Endometrium (tissue), 2 donors: ENCODE measurements around the gene AQP5.

Experiments
- FAIRE-seq: peaks from 2 replicates; lab custom pipeline; 2012; peaks lifted over from hg19 to GRCh38; lab: Jason Lieb, UNC
- donor health status: control.
- donor health status: control.

Gene AQP5

DNA sequence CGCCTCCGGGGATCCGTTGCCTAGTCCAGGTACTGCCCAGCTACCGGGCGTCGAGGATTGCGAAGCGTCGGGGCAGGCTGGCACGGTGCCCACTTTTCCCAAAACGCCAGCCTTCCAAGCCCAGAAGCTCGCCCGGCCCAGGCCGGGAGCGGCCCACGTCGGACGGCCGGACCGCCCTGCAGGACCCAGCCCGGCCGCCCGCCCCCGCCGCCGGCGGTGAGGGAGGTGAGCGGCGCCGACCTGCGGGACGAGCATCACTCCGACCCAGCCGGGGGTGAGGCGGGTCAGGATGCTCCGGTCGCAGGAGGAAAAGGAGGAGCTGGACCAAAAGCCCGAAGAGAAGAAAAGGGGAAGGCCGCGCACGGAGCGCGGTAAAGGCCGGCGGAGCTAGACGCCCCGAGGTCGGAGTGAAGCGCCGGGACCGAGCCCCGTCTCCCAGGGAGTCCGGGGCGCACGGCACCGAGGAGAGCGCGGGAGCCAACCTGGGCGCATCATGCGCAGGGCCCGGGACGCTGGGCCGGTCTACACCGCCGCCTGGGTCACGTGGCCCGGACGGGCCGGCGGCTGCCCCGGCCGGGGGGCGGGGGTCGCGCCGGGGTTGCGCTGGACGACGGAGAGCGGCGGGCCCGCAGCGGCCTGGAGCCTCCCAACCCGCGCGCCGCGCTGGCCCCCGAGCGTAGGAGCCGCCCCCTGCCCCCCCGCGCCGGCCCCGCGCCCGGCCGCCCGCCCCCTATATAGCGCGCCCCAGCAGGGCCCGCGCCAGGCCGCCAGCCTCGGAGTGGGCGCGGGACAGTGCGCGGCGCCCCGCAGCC lies at the start of gene AQP5:
Gene AQP5, plus strand, starts transcription at position 762 of the 812 bp plus-strand sequence. CDS start 146 bp downstream, outside the sequence.
- FAIRE-seq = no peak

GRCh38 chr12:49912345-49913255 lies 49.1 kb upstream of the AQP5 start:
- FAIRE-seq = no peak

DNA sequence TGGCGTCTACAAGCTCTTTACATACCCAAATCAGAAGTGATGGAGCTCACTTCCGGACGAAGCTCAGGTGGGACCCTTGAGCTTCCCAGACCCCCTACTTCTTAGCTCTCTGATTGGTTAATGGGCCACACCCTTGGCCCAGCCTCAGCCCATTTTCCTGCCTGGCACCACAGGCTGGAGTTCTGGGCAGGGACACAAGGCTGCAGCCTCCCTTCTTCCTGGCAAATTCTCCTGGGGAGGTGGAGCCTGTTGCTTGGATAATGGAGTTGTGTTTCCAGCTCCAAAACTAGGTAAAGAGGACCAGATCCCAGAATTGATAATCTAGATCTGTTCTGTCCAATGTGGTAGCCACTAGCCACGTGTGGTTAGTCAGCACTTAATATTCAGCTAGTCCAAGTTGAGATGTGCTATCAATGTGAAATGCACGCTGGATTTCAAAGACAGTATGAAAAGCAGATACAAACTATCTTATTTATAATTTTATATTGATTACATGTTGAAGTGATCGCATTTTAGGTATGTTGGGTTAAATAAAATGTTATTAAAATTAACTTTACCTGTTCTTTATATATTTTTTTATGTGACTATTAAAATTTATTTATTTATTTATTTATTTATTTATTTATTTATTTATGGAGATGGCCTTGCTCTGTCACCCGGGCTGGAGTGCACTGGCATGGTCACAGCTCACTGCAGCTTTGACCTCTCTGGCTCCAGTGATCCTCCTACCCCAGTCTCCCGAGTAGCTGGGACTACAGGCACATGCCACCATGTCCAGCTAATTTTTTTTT lies 45.3 kb upstream of the AQP5 start:
- FAIRE-seq = no peak

- no peak for FAIRE-seq
Measured at GRCh38 chr12:49917166-49917787, 44.4 kb upstream of the AQP5 start.

DNA sequence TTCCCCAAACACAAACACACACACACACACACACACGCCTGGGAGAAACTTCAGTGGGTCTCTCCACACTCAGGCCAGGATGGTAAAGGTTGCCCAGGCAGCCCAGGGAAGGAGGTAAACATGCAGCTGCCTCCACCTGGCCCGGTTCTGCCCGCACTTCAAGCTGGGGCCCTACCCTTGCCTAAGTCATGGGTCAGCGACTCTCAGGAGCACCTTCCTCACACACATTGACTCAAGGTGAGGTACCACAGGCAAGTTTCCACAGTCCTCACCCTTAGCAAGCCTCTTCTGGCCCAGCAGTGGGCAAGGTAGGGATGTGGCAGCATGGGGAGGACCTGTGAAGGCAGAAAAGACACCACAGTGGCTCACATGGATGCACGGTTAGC lies 43.9 kb upstream of the AQP5 start:
- FAIRE-seq = no peak

GRCh38 chr12:49920241-49920914 lies 41.3 kb upstream of the AQP5 start:
- FAIRE-seq = no peak

DNA sequence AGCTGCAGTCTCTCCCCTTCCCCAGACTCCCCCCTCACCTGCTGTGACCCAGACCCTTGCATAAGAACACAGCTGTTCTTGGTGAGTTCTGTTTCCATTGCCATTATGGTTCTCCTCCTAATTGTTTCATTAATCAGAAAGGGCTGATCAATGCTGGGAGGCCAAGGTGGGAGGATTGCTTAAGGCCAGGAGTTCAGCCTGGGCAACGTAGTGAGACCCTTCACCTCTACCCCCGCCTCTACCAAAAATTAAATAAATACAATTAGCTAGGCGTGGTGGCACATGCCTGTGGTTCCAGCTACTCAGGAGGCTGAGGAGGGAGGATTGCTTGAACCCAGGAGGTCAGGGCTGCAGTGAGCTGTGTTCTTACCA lies 40.8 kb upstream of the AQP5 start:
- no peak for FAIRE-seq

GRCh38 chr12:49921299-49921698 lies 40.4 kb upstream of the AQP5 start:
- no peak for FAIRE-seq

DNA sequence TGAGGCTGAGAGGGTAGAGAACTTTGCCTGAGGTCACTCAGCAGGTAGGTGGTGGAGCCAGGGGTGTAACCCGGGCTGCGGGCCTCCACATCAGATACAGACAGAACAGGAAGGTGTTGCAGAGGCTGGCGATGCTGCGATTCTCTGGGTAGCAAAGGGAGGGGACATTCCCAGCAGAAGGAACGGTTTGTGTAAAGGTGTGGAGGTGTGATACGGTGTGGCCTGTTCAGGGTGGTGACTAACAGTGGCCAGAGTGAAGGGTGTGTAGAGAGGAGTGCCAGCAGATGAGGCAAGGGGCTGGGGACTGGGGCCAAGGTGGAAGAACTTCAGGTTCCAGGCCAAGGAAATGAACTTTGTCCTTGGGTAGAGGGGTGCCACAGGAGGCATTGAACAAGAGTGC lies 39.7 kb upstream of the AQP5 start:
- FAIRE-seq = no peak

- no peak for FAIRE-seq
Measured at GRCh38 chr12:49922349-49923034, 39.2 kb upstream of the AQP5 start.

GRCh38 chr12:49923035-49923644 lies 38.5 kb upstream of the AQP5 start:
- no peak for FAIRE-seq

DNA sequence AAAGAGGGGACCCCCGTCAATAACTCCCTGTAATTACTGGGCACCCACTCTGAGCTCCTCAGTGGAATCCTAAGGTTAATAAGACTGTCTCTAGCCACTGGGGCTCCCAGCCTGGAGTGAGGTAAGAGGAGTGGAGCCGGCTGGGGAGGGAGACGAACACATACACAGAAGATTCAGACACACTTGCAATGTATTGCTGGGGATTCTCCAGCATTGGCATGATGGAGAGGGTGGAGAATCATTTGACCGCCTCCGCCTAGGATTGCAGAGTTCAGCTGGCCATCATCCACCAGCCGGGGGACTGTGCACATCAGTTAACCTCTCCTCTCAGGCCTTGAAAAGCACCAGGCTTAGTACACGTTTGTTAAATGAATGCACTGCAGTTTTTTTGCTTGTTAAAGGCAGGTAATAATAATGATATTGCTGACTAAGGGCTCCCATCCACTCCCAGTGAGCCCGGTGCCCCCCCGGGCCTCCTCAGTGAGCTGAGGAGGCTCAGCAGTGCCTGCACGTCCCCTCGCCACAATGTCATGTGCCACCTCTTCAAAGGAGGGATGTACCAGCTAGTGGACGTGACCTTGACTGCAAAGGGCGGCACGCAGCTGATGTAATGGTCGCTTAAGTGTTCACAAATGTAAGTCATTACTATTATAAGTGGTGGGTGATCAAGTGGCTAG lies 37.7 kb upstream of the AQP5 start:
- FAIRE-seq = no peak

- no peak for FAIRE-seq
Measured at GRCh38 chr12:49924628-49925246, 36.9 kb upstream of the AQP5 start.

GRCh38 chr12:49925433-49926204 lies 36.1 kb upstream of the AQP5 start:
- no peak for FAIRE-seq

DNA sequence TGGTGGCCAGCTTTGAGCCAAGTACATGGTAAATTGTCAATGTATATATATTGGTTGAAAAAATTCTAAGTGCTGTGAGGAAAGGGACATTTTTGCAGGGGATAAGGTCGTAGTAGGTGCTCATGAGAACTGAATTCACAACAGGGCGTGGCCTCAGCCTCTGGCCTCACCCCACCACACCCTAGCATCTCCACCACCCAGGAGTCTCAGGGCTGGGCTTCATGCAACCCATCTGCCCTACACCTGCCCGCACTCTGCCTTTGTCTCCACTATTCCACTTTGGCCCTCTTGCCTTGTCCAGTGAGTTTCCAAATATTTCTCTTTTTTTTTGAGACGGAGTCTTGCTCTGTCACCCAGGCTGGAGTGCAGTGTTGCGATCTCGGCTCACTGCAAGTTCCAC lies 33.2 kb upstream of the AQP5 start:
- no peak for FAIRE-seq

DNA sequence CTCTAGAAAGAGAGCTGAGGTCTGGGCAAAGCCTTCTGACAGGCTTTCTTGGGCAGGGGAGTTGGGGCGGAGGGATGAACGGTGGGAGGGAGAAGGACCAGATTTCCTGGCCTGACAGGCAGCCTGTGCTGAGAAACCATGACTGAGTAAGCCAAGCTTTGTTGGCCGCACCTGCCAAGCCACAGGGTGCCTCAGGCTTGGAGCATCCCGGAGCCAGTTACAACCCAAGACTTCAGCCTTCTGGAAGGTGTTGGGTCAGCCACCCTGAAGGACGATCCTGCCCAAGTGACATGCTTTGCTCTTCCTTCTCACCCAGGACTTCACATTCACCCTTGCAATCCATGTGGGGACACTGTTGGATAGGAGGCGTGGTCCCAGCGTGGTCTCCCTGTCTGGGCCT lies 32.1 kb upstream of the AQP5 start:
- FAIRE-seq = no peak

- no peak for FAIRE-seq
Measured at GRCh38 chr12:49930515-49931288, 31.0 kb upstream of the AQP5 start.

GRCh38 chr12:49932023-49932422 lies 29.6 kb upstream of the AQP5 start:
- no peak for FAIRE-seq
